Measurements from ENCODE around the gene LYRM4.

Gene LYRM4

DNA sequence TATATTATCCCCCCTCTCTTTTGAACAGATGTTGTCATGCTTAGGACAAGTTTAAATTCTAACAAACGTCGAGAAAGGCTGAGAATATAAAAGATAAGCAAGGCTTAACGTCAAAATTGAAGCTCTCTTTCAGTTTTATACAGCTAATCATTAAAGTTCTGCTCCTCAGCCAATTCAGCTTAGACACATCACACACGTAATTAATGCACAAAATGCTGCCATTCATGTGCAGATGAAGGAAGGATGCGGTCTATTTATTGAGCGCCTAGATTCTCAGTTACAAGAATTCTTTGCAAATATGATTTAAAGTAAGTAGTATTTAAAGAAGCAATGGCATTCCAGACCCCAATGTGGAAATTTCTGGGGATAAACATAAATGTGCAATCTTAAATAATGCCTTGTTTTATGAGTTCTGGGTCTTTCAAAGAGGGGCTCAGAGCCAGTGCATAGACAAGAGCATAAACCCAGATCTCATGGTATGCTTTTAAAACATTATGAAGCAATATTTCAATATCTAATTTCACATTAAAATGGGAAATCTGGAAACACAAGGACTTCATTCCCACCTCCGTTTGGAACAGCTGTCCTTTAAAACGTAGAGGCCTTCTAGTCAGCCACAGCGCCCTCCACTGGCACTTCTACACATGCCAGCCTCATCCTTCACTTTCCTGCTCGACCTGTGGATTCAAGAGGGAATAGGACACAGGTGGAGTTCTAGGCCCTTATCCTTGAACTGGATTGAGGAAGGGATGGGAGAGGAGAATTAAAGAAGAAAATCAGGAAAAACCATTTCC, 85.8 kb downstream of the LYRM4 start:
- DNase-seq (ENCODE audit: low spot score): no peak

DNA sequence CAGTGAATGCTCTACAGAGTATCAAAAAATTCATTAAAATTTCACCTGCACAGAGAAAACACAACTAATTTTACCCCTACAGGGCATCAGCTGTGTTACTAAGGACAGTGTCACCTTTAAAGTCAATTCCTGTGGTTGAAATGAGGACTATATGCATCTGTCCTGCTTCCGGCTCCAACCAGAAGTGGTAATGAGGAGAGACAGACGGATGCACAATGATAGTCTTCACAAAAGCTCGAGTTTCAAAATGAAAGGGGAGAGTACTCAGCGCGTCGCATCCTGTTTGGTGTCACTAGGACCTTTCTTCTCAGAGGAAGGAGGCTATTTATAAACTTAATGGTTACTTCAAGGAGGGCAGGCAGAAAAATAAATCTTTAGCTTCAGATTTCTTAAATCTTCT, 86.5 kb downstream of the LYRM4 start:
- DNase-seq (ENCODE audit: low spot score): no peak

DNA sequence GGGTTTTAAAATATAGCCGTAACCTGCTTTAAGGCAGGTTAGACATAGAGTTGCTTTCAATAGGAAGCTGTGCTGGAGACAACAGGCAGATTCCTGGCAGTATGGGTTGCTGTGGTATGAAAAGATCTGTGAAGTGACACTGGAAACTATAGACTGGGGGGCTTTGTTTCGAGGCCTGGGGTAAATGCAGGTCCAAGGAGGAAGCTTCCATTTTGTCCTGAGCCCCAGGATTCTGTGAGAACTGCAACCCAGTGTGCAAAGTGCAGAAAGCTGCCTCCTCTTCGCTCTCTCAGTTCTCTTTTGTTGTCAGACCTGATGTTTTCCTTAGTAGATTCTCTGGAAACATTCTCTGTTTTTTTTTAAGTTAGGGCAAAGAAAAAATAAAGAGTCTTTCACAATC, 86.9 kb downstream of the LYRM4 start:
- no peak for DNase-seq (ENCODE audit: low spot score)

DNA sequence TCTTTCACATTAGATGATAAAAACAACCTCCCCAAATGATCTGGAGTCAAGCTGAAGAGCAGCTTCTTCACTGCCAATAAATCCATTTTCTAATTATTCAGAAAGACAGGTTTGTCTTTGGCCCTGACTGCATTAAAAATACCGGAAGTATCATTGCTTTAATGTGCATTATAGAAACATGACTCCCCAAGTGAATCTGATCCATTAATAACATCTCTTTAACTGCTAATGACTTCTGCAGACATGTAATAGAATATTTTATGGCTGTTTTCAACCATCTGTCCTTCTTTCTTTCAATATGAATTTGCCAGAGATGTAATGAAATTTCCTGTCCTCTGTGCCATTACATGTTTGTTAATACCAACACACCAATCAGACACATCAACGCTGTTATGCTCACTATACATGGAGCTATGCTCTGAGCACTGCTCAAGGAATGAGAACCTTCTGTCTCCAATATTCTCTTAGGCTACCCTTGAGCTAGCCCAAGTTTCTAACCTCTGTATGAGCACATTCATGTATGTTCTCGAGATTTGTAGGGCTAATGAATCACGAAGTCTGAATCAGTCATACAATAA, 87.8 kb downstream of the LYRM4 start:
- no peak for DNase-seq (ENCODE audit: low spot score)

DNA sequence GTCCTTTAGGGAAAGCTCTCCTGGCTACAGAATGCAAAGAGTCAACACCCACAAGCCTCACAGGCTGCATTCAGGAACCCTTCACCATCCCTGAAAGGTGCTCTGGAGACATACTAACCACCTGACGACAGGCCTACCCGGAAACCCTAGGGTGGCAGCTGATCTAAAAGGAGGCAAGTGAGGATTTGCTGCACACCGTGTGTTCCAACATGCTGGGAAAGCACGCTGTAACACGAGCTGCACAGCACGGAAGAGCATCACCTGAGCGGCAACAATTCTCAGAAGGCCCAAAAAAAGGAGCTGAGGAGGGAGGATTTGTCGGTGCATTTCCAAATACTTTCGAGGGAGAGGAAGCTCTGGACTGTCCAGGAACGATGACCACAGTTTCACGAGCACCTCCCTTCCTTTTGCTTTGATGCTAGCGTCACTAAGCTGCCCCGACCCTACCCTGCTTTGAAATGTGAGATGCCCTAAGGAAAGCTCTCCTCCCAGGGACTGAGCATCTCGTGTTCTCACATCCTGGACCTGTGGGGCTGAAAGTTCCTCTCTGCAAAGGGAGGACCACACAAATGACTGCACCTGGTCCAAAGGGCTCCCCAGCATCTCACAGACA, 88.6 kb downstream of the LYRM4 start:
- peak; percentile 53 for DNase-seq (ENCODE audit: low spot score)

DNA sequence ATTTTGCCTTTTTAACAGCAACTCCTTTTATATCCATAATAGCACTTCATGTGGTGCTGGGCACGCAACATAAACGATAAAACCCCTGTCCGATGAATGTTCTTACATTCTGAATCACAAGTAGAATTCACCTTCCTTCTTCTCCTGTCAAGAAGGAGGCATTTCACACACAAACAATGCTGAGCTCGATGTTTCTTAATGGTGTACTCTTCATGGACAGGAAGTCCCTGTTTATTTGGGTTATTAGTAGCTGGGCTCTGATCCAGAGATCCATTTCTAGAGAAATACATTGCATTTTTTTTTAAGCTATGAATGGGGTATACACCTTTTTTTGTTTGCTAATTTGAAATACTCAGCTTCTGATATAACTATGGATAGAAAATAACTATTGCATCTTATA, 93.2 kb downstream of the LYRM4 start:
- DNase-seq (ENCODE audit: low spot score): no peak

DNA sequence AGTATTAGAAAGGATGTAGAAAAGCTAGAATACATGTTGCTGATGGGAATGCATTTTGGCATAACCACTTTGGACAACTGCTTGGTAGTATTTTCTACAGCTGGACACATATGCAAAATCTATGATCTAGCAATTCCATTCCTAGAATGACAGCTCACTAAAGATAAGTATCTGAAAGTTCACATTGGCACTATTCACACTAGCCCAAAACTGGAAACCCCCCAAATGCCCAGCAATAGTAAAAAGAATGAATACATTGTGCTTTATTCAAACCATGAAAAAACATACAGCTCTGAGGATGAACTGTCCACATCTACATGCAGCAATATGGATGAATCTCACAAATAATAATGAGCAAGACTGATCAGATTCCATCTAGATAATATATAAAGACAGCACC, 96.7 kb downstream of the LYRM4 start:
- no peak for DNase-seq (ENCODE audit: low spot score)

DNA sequence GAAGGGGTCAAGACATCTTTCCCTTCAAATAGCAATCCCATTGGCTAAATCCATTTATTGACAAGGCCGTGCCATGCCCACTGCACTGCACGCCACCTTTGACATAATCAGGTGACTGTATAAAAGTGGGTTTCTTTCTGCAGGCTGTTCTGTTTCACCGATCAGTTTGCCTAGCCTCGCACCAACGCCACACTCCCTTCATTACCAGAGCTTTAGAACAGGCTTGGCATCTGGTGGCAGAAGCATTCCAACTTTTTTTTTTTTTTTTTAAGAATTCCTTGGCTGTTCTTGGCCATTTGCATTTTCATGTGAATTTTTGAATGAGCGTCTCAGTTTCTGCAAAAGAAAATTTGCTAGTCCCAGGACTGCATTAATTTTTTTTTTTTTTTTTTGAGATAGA, 97.5 kb downstream of the LYRM4 start:
- DNase-seq (ENCODE audit: low spot score): no peak

DNA sequence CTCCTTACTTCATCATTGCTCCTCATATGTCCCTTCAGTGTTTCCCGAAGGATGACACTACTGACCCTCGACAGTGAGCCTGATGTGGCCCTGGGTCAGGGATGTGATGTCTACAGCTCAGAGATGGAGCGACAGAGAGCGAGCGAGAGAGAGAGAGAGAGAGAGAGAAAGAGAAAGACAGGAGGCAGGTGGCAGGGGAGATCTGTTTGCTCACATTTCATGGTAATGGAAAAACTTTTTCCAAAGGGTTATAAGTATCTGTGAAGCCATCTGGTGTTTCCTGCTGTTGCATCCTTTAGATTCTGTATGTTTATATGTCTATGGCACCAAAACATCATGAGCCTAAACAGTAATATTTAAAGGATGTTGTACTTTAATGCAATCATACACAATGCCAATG, 98.4 kb downstream of the LYRM4 start:
- no peak for DNase-seq (ENCODE audit: low spot score)

DNA sequence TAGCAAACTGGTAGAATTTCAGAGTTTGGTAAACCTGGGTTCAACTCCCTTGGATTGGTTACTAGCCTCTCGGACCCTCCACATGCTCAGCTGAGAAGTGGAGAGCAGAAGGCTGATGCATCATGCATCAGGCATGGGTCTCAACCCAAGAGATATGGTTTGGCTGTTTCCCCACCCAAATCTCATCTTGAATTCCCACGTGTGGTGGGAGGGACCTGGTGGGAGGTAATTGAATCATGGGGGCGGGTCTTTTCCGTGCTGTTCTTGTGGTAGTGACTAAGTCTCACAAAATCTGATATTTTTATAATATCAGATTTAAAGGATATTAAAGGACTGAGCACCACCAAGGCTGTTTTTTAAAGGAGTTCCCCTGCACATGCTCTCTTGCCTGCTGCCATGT, 100.5 kb downstream of the LYRM4 start:
- no peak for DNase-seq (ENCODE audit: low spot score)

DNA sequence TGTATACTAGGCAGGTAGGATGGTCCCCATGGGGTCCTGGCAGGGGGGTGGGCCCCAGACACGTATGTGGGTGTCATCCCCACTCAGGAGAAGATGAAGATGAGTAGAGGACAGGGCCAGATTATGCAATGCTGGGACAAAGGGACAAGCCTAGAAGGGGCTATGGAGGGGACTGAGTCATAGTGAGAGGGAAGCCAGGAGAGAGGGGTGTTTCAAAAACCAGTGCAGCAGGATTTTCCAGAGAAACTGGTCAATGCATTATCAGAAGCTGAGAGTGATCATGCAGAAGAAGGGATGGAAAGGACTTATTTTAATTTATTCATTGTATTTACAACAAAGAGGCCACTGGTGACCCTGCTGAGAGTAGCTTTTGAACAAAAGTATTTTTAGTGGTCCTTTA, 101.6 kb downstream of the LYRM4 start:
- no peak for DNase-seq (ENCODE audit: low spot score)

DNA sequence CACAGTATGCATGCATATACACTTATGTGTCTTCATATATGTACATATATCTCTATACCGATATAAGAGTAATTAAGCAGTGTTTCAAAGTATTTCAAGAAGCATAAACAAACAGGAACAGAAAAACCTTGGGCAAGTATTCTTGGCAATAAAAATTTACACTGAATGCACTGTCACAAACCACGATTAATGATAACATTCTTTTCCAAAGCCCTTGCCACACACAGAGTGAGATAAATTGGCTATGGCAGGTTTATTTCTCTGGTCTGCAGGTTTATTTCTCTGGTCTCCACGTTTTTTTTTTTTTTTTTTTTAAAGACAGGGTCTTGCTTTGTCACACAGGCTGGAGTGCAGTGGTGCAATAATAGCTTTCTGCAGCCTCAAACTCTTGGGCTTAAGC, 102.6 kb downstream of the LYRM4 start:
- DNase-seq (ENCODE audit: low spot score): no peak

DNA sequence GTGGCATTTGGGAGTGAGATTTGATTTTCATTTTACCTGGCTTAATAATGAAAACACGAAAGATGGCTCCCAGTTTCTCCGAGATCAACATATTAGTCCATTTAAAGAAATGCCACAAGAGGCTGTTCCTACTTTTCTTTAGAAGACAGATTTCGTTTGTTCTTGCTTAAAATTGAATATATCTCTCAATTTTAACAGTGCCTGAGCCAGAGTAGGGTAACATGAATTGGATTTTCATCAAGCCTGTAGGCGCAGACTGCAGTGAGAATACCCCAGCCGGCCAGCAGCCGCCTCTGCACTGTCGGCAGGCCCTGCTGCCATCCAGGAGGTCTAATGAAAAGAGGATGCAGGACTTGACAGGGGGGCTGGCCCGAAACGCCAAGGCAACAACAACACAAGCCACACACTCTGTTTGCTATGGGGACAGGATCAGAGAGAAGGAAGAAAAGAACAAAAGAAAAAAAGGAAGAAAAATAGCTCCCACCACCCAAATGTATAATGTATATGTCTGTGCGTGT, 103.1 kb downstream of the LYRM4 start:
- no peak for DNase-seq (ENCODE audit: low spot score)

DNA sequence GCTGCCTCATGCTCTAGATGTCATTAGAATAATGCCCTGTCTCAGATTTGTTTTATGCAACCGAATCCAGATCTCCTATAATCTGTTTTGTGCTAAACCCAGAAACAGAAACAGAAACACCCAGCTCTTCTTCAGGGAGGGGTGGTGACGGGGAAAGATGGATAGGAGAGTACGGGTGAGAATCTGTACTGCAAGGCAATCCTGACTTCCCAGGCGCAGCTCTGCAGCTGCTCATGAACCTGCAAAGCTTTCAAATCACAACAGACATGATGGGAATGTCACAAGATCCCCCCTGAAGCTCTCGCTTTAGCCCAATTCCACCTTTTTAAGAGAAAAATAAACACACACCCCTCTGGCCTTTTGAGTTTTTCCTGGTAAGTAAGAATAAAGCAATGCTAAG, 104.1 kb downstream of the LYRM4 start:
- DNase-seq (ENCODE audit: low spot score): no peak

DNA sequence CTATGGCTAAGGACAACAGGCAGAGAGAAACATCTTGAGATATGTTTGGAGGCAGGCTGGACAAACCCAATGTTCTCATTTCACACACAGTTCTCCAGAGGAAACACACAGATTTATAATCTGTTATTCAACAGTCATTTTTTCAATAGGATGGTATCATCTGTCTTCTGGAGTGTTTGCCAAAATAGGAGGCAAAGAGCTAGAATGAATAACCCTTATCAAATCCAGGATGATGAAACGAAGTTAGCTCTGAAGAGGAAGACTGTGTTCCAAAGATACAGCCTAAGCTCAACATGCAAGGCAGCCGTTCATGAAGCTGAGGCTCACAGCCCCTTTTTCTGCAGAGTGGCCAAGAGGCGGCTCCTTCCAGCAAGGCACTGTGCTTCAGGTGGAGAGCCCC, 104.8 kb downstream of the LYRM4 start:
- DNase-seq (ENCODE audit: low spot score): no peak

DNA sequence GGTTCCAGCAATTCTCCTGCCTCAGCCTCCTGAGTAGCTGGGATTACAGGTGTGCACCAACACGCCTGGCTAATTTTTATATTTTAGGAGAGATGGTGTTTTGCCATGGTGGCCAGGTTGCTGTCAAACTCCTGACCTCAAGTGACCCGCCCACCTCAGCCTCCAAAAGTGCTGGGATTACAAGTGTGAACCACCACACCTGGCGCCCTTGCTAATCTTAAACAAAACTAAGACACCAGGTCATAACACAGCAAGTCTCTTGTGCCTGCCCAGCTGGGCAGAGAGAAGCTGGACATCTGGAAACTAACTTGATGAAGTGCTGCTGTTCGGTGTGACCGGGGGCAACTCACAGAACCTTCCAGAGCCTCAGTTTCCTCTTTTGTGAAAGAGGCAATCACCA, 107.6 kb downstream of the LYRM4 start:
- no peak for DNase-seq (ENCODE audit: low spot score)

DNA sequence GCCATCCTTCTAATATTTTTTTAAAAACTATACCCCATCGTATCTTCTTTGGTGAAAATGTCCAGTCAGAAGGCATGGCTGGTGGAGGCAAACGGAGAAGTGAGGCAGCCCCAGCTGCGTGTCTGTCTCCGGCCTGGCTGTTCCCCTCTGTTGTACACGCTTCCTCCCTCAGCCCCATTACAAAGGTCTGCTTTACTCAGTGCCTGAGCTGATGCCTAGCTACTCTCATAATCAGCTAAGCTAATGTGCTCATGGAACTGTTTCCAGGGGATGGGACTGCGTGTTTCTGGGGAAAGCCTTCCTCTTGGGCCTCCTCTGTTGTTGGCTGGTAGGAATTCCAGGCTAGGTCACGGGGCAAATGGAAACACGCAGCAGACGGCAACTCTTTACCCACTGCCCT, 108.3 kb downstream of the LYRM4 start:
- no peak for DNase-seq (ENCODE audit: low spot score)

DNA sequence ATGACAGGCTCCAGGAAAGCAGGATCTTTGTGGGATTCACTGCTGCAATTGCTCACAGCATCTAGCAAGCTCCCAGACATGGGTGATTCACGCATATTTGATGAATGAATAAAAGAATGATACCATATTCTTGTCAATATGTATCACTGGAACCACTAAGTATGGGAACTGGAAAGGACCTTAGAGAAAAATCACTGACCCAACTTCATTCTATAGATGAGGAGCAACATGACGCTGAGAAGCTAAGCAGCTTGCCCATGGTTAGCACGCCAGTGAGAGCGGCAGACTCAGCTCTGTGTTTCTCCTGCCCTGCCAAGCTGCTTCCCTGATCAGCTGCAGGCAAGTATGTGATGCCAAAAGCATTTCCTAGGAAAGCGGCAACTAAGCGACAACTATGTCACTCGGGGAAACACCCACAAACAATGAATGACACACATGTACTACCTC, 108.8 kb downstream of the LYRM4 start:
- no peak for DNase-seq (ENCODE audit: low spot score)

DNA sequence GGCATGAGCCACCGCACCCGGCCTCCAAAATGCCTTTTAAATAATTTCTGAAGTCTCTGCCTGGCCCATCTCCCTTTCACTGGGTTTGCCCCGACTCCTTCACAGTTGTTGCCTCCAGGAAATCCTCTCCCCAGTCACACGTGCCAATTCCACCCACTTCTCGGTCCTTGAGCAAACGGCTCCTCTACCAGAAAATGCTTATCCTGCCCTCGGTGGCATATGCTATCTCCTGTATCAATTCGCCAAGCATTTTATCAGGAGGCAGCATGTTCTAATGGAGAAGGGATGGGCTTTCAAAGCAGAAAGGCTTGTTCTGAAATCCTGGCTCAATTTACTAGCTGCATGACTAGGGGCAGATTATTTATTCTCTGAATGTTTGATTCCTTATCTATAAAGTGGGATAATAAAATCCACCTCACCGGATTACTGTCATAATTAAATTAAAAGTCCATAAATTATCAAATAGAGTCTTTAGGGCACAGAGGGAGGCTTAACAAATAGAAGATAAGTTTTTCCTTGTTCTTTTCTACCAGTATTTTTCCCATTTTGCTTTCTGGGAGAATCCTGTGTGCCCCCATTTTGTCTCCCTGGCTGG, 109.3 kb downstream of the LYRM4 start:
- DNase-seq (ENCODE audit: low spot score): no peak

DNA sequence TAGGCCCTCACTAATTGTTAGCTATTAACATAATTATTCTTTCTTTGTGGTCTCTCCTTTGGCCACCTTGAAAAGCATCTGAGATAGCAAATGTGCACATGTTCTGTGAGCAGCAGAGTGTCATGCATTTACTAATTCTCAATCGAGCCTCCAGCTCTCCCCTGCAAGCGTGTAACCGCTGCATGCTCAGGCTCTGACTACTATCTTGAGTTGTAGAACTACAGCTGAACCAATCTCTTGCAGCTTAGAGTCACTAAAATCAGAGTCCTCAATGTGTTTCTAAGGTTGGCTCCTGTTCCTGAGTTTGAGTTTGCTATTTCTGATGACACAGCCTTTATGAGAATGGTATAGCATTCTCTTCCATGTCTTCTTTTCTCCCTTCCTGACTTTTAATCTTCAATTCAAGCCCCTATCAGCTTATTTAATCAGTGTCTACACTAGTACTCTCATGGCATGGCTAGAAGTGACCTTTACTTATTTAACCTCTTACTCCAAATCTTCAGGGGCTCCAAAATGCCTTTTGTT, 110.1 kb downstream of the LYRM4 start:
- no peak for DNase-seq (ENCODE audit: low spot score)

DNA sequence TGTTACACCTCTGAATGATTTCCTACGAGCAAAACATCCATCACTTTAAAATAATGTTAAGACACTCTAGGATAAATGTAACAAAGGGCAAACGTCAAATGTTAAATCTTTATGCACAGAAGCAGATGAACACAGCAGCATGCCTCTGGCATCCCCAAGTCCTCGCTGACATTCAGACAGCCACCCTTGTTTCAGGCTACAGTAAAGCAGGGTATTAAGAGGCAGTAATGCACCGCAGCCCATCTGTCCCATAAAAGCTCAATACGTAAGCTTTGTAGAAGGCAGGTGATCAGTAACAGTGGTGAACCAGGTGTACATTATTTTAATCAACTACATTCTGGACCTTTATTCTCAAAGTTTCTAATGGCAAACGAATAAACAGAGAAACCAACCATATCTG, 110.9 kb downstream of the LYRM4 start:
- no peak for DNase-seq (ENCODE audit: low spot score)

DNA sequence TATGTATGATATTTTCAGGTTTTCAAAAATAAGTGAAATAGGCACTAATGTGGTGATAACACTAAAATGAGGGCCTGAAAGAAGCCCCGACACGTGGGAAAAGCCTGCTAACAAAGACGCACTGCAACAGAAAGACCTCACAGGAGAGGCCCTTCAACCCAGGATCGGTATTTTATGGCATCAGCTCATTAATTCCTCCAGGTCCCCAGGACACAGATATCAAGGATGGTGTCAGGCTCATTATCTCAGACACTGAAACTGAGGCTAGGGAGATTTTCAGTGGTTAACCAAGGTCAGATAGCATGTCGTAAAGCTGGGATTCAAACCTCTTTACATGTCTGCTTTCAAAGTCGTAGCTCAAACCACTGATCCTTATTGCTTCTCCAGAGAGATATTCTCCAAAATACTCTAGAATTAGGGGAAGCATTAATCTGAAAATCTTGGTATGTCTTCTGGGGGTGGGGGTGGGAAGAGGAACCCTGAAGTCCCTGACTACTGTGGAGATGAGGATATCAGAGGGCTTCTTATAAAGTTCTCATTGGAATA, 111.5 kb downstream of the LYRM4 start:
- no peak for DNase-seq (ENCODE audit: low spot score)

Measured in SW480 (cell line).